ENCODE measurements around the gene HSPG2. TPM values are rescaled to one million over a fixed set of nuclear protein-coding genes. Genes with fewer than 3 reads are reported as not detected.

HSPG2 gene
- total and polyA plus RNA-seq, 2 donors (not counting 1 experiment from before 2014, with no cell fraction given): 2.0 to 4.5 TPM

- ATAC-seq (ENCODE audit: low read depth): no peak
- Histone ChIP-seq H3K27ac (ENCODE audit: low read length in 2 of 2) (no peak overlapping the region), H3K9ac (ENCODE audit: low read length) (no peak overlapping the region), H3K4me3 (ENCODE audit: control extremely low read depth in 1 of 5, extremely low read depth in 1 of 5, insufficient read depth in 1 of 5, low read depth in 2 of 5, low read length in 4 of 5) (no peak overlapping the region), H3K9me3 (ENCODE audit: control extremely low read depth in 1 of 3, control insufficient read depth in 2 of 3, insufficient read depth in 1 of 3, low read length in 2 of 3) (peaks cover 0 to 2% (median 0%) of the 10 kb centered on the region in 3 donors), H3K79me2 (ENCODE audit: control insufficient read depth, insufficient read depth, low read length) (no peaks in the 10 kb centered on the region), H3K4me2 (replicated peaks; ENCODE audit: low read depth, low read length, poor library complexity, severe bottlenecking) (no peak overlapping the region), H3K27me3 (replicated peaks in 1 of 4; ENCODE audit: control extremely low read depth in 1 of 4, control insufficient read depth in 3 of 4, insufficient read depth in 4 of 4, low read length in 3 of 4) (no peaks in the 10 kb centered on the region), H3K4me1 (ENCODE audit: control insufficient read depth in 2 of 2, insufficient read depth in 2 of 2, low read length in 2 of 2) (no peaks in the 10 kb centered on the region), H3K36me3 (replicated peaks in 1 of 2; ENCODE audit: control extremely low read depth in 1 of 2, control insufficient read depth in 1 of 2, extremely low read depth in 1 of 2, insufficient read depth in 2 of 2, low read length in 1 of 2) (no peaks in the 10 kb centered on the region), H2AFZ (ENCODE audit: insufficient read depth, low read depth, low read length, poor library complexity, severe bottlenecking) (no peak overlapping the region), H4K20me1 (ENCODE audit: control insufficient read depth, insufficient read depth, low read length, poor library complexity, severe bottlenecking) (no peaks in the 10 kb centered on the region)
- no peak overlapping the region for H3K4me3 Mint-ChIP-seq
- H3K27ac Mint-ChIP-seq: no peak overlapping the region
- ChIA-PET CTCF (interaction anchor here (0.6 kb wide), 1 partner anchor 12 kb away, joined by 3 read pairs; no protein-coding TSS in a partner anchor), POLR2A (no interaction called here)
- no peaks in the 10 kb centered on the region for H3K27me3 Mint-ChIP-seq
- H3K9me3 Mint-ChIP-seq (ENCODE audit: insufficient read depth): no peaks in the 10 kb centered on the region
- TF ChIP-seq CTCF (IDR thresholded peaks at IDR 0.05) (no peak), EZH2 (IDR thresholded peaks at IDR 0.05; ENCODE audit: borderline replicate concordance, insufficient read depth, low read depth, low read length, poor library complexity, severe bottlenecking) (no peak)
- H3K4me1 Mint-ChIP-seq: peaks cover 3% of the 10 kb centered on the region
- DNase-seq: no peak
- 98% methylated on average over 4 of the region's 7 CpGs for WGBS (ENCODE audit: insufficient coverage)
- intact Hi-C loops (cut with micrococcal nuclease): no loop called here
Observed at GRCh38 chr1:21825393-21825792, 111.7 kb downstream of the HSPG2 start.

DNA sequence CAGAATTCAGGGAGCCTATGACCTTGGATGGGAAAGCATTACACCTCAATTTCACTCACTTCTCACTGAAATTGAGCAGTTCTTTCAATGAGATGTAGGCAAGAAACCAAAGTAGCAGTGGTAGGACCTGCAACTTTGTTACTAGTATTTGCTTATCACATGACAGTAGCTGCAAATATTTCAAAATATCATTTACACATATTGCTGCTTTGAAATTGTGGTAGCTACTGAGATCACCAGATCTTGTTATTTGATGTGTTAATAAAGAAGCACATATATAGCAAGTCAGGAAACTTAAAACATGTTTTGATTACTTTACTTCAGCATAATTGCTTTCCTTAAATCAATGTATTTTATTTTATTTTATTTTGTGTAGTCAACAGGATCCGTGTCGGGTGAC is 112.2 kb downstream of the HSPG2 start:
- ATAC-seq (ENCODE audit: low read depth): no peak
- Mint-ChIP-seq H3K27ac (no peak overlapping the region), H3K9me3 (ENCODE audit: insufficient read depth) (no peaks in the 10 kb centered on the region), H3K4me1 (peaks cover 3% of the 10 kb centered on the region), H3K4me3 (no peak overlapping the region), H3K27me3 (no peaks in the 10 kb centered on the region)
- H3K9me3 ChIP-seq (ENCODE audit: control extremely low read depth in 1 of 3, control insufficient read depth in 2 of 3, insufficient read depth in 1 of 3, low read length in 2 of 3): peaks cover 0 to 2% (median 0%) of the 10 kb centered on the region in 3 donors
- no peak overlapping the region for H3K4me3 ChIP-seq (ENCODE audit: control extremely low read depth in 1 of 5, extremely low read depth in 1 of 5, insufficient read depth in 1 of 5, low read depth in 2 of 5, low read length in 4 of 5)
- H3K27me3 ChIP-seq (replicated peaks in 1 of 4; ENCODE audit: control extremely low read depth in 1 of 4, control insufficient read depth in 3 of 4, insufficient read depth in 4 of 4, low read length in 3 of 4): no peaks in the 10 kb centered on the region
- no CpG with 5 or more reads among the region's 2 CpGs for WGBS (ENCODE audit: insufficient coverage)
- H3K36me3 ChIP-seq (replicated peaks in 1 of 2; ENCODE audit: control extremely low read depth in 1 of 2, control insufficient read depth in 1 of 2, extremely low read depth in 1 of 2, insufficient read depth in 2 of 2, low read length in 1 of 2): no peaks in the 10 kb centered on the region
- H3K79me2 ChIP-seq (ENCODE audit: control insufficient read depth, insufficient read depth, low read length): no peaks in the 10 kb centered on the region
- H3K4me2 ChIP-seq (replicated peaks; ENCODE audit: low read depth, low read length, poor library complexity, severe bottlenecking): no peak overlapping the region
- ChIA-PET CTCF (no interaction called here), POLR2A (no interaction called here)
- H3K27ac ChIP-seq (ENCODE audit: low read length in 2 of 2): no peak overlapping the region
- H4K20me1 ChIP-seq (ENCODE audit: control insufficient read depth, insufficient read depth, low read length, poor library complexity, severe bottlenecking): no peaks in the 10 kb centered on the region
- H3K9ac ChIP-seq (ENCODE audit: low read length): no peak overlapping the region
- TF ChIP-seq EZH2 (IDR thresholded peaks at IDR 0.05; ENCODE audit: borderline replicate concordance, insufficient read depth, low read depth, low read length, poor library complexity, severe bottlenecking): no peak
- TF ChIP-seq CTCF (IDR thresholded peaks at IDR 0.05): no peak
- no peak overlapping the region for H2AFZ ChIP-seq (ENCODE audit: insufficient read depth, low read depth, low read length, poor library complexity, severe bottlenecking)
- H3K4me1 ChIP-seq (ENCODE audit: control insufficient read depth in 2 of 2, insufficient read depth in 2 of 2, low read length in 2 of 2): no peaks in the 10 kb centered on the region
- no peak for DNase-seq
- intact Hi-C loops (cut with micrococcal nuclease): no loop called here

Data from B cell (primary cell).